GOT3 (cell line): ENCODE measurements around the gene SARDH.

ENCODE experiments used
- DNase-seq: peaks from one replicate; lab custom pipeline; 2025; ENCODE audit warnings: mixed read lengths; lab: John Stamatoyannopoulos, UW

SARDH gene

DNA sequence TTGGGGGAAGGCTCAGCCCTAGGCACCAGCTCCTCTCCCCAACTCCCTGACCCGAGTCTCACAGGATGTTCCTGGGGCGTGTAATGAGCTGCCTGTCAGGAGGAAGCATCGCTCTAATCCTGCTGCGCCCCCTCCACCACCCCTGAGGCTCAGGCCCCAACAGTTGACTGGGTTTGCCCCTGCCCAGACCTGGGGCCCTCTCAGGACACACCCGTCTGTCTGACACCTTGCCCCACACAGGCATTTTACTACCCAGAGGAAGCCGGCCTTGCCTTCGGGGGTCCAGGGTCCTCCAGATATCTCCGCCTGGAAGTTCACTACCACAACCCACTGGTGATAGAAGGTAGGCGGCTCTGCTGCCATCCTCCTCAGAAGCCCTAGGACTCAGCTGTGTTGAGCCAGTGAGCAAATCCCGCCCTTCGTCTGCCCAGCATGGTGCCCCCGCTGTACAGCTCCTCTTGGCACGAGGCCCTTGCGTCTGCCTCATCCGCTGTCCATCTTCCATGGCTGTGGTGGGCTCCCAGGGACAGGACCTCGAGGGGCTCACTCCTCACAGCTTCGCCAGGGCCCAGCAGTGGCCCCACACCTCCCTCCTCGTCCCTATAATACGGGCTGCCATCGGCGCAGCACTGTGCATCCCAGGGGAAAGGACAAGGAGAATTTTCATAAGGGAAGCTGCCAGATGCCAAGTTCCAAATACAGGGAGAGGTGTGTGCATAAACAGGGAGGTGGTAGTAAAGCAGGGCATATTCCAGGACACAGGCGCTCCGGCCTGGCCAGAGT, 94.0 kb downstream of the SARDH start:
- DNase-seq, result no peak

GRCh38 chr9:133643362-133643755, 94.8 kb downstream of the SARDH start:
- no peak for DNase-seq

- no peak for DNase-seq
Measured at GRCh38 chr9:133642708-133643361, 95.3 kb downstream of the SARDH start.

- DNase-seq, result no peak
Measured at GRCh38 chr9:133641861-133642595, 96.1 kb downstream of the SARDH start.

GRCh38 chr9:133641396-133641655, 96.8 kb downstream of the SARDH start:
- DNase-seq, result no peak

DNA sequence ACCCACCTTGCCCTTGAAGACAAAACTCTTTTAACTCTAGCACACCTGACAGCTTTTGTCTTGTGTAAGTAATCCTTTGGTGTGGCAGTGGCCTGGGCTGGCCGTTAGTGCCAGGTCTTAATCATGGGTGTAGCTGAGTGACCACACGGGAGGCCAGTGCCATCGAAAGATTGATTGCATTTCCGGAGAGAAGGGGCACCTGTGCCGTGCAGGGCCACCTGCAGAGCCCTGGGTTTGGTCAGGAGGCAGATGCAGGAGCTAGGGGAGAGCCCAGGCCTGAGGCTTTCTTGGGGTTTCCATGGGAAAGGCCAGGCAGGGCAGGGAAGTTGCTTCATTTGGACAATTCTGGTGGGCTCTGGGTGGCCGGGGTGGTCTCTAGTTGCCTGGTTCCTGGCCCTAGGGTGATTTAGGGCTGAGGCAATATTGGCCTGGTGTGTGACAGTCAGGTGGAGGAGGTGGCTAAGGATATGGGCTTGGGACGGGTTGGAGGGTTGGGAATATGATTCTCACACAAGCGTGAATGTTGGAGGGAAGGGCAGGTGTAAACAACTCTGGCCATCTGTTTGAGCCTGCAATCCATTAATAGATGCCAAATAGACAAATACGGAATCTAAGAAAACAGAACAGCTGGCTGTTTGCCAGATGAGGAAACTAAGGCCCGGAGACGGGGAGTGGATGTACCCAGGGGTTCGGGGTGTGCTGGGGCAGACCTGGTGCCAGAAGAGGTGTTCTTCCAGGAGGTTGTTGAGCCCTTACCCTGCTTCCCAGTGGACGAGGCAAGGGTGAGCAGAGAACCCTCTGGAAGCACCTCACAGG, 97.4 kb downstream of the SARDH start:
- DNase-seq, result no peak

DNA sequence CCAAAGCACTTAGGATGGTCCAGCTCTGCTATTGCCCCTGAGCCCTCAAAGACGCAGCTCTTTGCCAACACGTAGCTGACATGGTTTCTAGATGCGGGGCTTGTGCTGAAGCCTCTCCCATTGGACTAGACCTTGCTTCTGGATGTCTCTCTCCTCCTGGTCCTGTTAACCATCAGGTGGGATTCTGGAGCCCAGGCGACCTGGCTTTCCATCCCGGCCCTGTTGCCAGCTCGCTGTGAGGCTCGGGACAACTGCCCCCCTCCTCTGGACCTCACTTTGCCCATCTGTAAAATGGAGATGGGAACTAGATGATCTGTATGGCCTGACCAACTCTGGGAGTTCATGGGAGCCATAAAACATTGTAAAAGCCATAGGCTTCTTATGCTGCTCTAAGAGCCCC, 98.0 kb downstream of the SARDH start:
- DNase-seq, result no peak

- DNase-seq, result no peak
Measured at GRCh38 chr9:133639613-133640012, 98.5 kb downstream of the SARDH start.

DNA sequence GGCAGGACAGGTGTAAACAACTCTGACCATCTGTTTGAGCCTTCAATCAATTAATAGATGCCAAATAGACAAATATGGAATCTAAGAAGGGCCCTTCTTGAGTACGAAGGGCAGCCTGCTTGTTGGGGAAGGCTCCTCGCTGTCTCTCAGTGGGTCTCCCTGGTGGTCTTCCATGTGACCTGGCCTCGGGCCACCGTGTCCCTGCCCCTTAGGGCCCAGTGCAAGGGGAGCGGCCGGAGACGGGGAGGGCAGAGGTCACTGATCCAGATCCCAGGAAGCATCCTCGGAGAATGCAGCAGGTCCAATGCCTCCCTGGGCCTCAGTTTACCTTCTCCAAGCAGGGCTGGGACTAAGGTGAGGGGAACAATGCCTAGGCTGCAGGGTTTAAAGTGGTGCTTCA, 99.4 kb downstream of the SARDH start:
- no peak for DNase-seq

DNA sequence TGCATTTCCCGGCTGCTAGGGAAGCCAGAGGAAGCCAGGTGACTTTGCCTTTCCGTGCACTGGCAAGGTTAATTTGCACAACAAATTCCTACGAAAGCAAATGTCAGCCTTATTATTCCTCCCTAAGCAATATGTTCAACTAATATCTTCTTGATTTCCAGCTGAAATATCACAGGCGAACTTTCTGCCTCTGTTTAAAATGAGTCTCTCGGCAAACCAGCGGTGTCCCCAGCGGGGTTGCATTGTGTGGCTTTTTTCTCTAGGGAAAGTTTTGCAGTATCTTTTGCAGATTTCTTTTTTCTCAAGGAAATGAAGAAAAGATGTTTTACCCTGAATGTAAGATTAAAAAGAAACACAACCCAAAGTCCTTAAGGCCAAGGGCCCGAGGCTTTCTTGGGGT, 100.1 kb downstream of the SARDH start:
- DNase-seq, result no peak

- DNase-seq, result no peak
Measured at GRCh38 chr9:133637451-133638055, 100.6 kb downstream of the SARDH start.

DNA sequence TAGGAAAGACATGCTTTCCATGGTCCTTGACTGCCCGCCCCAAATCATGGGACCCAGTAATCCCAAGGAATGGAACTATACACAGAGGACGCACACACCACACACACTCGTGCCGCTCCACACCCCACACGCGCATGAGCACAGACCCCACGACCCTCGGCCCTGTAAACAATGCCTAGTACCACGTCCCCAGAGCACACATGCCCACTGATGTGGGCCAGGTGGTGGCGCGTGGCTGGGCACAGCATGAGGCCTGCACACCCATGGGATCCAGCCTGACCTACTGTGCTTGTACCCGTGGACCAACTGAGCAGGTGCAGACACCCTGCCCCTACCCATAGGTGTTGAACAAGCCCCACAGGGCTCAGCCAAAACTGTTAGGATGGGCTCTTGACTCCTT, 101.2 kb downstream of the SARDH start:
- DNase-seq, result no peak

GRCh38 chr9:133635533-133636531, 102.3 kb downstream of the SARDH start, which contains the start of gene DBH:
Gene DBH, plus strand, starts transcription at chr9:133636363. Its CDS starts 9 bp downstream, at chr9:133636372.
- no peak for DNase-seq

- no peak for DNase-seq
Measured at GRCh38 chr9:133635098-133635497, 103.1 kb downstream of the SARDH start.

DNA sequence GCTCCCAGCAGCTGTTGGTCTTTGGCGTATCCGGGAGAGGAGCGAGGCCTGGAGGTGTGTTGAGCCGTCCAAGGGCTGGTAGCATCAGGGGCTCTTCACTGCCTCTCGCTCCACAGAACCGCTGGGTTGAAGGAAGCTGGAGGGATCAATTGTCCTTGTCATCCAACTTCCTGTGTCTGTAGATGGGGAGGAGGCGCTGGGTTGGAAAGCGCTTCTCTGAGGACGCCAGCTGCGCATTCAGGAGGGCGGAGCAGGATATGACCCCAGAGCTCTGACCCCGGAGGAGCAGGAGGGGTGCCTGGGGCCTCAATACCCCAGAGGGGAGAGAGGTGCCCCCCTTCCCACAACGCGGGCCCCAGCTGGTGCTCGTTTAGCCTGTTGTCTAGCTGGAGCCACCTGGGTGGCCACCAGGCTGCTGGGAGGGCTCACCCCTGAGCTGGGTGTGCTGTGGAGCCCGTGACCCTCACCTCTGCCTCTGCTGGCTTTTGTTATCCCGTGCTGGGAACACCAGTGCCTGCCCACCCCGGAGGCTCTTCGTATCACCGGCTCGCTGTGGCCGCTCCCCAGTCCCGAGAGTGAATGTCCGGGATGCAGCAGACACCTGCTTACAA, 104.0 kb downstream of the SARDH start:
- no peak for DNase-seq

- DNase-seq, result no peak
Measured at GRCh38 chr9:133633681-133634080, 104.5 kb downstream of the SARDH start.

DNA sequence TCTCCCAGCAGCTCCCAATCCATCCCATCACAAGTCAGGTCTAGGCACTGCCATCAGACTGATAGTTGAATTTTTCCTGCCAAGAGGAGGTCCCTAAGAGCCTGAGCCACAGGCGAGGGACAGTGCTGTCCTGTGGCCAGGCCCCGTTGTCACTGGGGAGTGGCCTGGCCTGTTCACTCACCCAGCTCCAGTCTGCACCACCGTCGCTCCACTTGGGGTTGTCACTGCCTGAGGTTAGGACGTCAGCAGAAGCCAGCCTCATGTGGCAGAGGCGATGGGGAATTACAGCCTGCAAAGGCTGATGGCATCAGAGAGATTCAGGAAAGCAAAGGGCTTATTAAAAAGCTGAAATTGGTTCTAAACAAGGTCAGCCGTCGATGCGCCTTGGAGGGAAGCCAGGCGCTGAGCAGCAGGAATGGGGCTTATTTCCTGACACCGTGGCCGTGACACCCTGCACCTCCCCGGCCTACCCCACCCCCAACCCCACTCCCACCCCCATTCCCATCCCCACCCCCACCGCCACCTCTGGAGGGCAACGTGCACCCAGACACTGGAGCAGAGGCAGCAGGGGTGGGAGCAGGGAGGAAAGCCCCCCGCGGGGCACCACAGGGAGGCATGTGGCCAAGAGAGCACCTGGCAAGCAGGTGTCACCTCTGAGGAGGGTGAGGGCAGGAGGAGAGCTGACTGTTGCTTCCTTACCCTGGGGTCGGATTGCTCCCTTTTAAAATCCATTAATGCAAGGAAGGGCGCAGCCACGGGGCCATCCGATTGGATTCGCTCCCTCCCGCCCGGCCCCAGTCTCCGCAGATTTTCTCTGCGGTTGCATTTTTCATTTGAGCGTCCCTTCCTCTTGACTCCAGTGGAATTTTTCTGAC, 105.1 kb downstream of the SARDH start:
- no peak for DNase-seq

DNA sequence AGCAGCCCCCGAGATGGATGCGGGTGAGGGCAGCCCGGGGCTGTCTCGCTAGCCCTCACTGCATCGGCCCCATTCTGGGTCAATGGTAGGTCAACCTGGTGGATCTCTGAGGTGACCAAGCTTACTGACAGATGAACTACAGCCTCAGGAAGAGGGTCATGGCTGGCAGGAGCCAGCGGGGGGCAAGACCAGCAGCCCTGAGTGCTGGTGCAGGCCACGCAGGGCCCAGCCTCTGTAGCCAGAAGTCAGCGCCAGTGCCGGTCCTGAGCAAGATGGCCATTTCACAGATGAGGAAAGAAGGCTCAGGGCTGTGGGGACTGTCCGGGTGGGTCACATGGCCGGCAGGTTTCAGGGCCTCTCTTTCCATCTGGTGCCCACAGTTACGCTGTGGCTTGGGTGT, 107.0 kb downstream of the SARDH start:
- no peak for DNase-seq
